GM12873 (cell line): ENCODE measurements around the gene TSPAN3.

Experiments used
- CTCF ChIP-seq: IDR thresholded peaks from 2 replicates; pipeline ENCODE4 v1.5.1; 2012; ENCODE audit warnings: low read depth, mild to moderate bottlenecking, moderate library complexity, low read length, control low read depth; ENCODE audit not compliant: insufficient read depth; ENCODE audit errors: missing control alignments

Gene TSPAN3

GRCh38 chr15:77018796-77019505, 52.0 kb downstream of the TSPAN3 start:
- no peak for TF ChIP-seq CTCF

DNA sequence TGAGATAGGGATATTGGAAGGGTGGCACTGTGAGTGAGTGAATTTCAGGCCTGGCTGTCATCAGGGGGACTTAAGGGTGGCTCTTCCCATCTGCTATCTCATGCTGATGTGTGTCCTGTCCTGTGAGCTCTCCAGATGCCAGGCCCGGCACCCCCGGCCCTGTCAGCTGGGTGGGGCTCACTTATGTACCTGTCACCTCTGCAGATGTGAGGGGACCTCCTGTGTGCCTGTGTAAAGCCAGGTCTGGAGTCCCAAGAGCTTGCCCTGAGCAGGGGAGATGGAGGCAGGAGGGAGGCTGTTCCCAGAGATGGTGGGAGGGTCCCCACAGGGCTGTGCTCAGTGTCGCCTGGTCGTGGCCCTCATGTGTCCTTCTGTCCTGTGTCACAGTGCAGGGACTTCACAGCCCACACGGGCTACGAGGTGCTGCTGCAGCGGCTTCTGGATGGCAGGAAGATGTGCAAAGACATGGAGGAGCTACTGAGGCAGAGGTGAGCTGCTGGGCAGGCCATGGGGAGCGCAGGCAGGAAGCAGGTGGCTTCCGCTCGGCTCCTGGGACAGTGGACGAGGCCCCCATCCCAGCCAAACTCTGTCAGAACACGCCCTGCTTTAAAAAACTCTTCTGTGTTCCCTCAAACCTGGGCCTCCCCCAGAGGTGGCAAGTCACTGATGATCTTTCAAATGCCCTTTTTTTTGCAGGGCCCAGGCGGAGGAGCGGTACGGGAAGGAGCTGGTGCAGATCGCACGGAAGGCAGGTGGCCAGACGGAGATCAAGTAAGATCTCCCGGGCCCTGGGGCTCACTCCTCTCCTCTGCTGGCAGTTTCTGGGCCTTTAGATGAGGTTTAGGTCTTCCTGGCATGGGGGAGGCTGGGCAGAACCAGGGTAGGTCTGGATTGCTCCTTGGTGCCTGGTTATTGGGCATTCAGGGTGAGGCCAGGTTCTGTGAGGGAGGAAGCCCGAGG, 52.9 kb downstream of the TSPAN3 start:
- TF ChIP-seq CTCF, result no peak

DNA sequence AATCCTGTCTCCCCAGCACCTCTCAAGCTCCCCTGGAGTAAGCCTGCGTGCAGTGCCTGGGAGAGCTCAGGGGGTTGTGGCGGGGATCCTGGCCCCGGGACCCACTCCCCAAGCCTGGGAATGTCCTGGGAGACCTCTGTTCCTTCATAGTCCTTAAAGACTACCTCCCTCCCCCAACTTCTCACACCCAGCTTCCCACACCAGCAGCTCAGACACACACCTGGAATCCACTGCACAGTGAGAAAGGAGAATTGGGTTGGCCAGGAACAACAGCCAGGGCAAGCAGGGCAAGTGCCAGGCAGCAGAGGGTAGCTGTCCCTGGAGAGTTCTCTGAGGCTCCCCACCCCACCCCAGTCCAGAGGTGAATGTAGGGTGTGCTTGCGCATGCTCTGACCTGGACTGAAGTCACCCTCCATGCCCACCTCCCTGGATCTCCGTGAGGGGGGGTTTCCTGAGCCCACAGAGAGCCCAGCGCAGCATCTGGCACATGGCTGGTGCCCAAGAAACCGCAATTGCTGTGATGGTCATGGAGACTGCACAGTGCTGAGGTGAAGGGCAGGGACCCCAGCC, 53.7 kb downstream of the TSPAN3 start:
- TF ChIP-seq CTCF, result no peak

DNA sequence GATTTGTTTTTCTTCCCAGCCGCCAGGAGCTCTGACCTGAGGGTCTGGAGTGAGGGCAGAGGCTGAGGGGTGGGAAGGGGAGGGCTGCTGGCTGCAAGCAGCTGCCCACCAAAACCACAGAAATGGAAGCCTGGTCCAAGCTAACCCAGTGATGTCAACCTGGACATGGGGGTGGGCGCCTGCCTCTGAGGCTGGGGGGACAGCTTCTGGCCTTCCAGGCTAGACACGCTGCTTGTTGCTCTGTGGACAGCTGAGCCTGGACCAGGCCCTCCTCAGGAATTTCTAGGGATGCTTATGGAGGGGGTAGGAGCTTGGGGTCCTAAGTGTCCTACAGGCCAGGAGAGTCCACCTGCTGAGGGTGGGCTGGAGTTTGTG, 54.6 kb downstream of the TSPAN3 start:
- TF ChIP-seq CTCF, result no peak

DNA sequence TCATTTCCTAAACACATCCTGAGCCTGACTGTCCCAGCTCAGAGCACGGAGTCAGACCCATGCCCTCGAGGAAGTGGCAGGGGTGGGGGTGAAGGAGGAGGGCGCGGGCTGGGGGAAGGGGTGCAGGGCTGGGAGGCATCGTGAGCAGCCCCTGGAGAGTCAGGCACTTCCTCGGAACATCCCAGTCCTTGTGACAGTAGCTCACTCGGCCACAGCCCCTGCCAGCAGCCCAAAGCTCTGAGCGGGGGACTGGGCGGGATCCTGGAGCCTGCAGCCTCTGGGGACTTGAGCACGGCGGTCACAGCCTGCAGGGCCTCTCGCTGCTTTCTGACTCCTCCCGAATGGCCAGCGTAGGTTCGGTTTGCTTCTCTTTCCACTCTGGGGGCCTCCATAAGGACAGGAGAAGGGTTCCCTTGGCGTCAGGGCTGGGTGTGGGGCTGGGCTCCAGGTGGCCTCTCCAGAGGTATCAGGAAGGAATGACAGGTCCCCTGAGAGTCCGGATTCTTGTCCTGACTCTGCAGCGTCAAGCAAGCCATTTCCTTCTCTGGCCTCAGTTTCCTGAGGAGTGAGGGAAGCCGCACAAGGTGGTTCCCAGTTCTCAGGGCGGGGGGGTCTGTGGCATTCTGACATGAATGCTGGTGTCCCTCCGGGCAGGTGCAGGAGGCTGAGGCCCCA, 55.1 kb downstream of the TSPAN3 start:
- TF ChIP-seq CTCF, result no peak

DNA sequence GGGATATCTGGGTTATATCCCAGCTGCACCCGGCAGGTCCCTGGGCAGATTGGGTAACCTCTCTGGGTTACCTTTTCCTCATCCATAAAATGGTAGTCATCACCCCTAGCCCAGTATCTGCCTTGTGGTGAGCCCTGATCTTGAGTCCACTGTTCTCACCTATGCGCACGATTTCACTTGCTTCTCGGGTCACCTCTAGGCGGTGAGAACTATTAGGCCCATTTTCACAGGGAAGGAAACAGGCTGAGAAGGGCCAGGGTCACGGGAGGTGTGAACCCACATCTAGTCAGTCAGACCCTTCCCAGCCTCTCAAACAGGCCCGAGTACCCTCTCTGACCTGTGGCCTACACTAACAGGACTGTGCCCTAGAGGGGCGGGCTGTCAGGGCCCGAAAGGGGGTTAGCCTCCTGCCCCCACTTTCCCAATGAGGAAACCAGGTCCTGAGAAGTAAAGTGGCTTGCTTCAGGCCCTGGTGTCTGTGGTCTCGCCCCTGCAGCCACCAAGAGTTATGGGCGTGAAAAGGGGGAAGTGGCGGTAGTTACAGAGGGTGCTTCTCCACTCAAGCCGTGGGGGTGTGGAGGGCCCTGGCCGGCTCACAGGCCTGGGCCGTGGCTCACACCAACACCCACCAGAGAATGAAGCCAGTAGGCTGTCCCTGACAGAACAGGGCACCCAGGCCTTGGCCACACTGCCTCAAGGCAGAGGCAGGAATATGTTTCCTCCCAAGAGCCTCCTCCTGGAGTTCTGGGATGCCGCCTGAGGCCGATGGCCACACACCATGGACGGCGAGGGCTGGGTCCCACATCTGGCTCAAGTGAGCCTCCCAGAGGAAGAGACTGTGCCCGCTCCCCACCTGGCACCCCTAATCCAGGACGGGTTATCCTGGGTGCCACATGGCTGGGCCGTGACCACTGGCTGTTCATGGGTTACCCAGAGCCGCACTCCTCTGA, 56.5 kb downstream of the TSPAN3 start:
- TF ChIP-seq CTCF, result no peak
